ENCODE results near the gene DRD4. TPM values are rescaled to one million over a fixed set of nuclear protein-coding genes. Genes with fewer than 3 reads are reported as not detected.

DRD4 gene
- total and polyA plus RNA-seq, 2 of the 8 experiments (the other 6 are each of a cell fraction or from before 2014, with no cell fraction given) = 3.4 to 4.9 TPM

- TF ChIP-seq EP300 (IDR thresholded peaks at IDR 0.05; ENCODE audit: borderline replicate concordance in 1 of 2, low read depth in 2 of 2, low read length in 2 of 2) = no peak
- no peak for TF ChIP-seq KDM4A (IDR thresholded peaks at IDR 0.05; ENCODE audit: low read depth, low read length, severe bottlenecking)
- no peak for TF ChIP-seq RXRA (IDR thresholded peaks at IDR 0.05; ENCODE audit: insufficient read depth, low read depth, low read length)
- TF ChIP-seq SIN3A (conservative IDR thresholded peaks at IDR 0.05 in 1 of 2, IDR thresholded peaks at IDR 0.05 in 1 of 2; ENCODE audit: low read depth in 1 of 2, low read length in 2 of 2) = no peak
Observed at GRCh38 chr11:596374-596773, 40.7 kb upstream of the DRD4 start (continued).

All from H1 (cell line).